Testis (tissue), 3 donors: ENCODE results near the gene PIP5K1B. TPM values are rescaled to one million over a fixed set of nuclear protein-coding genes. Genes with fewer than 3 reads are reported as not detected.

ENCODE experiments used
- DNase-seq: peaks from one replicate; pipeline ENCODE4 v3.0.0-alpha.2; 2019
- H3K27ac ChIP-seq, 2 donors: fragments of 200-600 bp; sonication (generic); one replicate each; pipeline ENCODE4 v1.5.1; 2019
- H3K27me3 ChIP-seq: fragments of 200-600 bp; sonication (generic); one replicate; pipeline ENCODE4 v1.5.1; 2019
- H3K36me3 ChIP-seq: fragments of 200-600 bp; sonication (generic); one replicate; pipeline ENCODE4 v1.5.1; 2017; ENCODE audit warnings: low read depth; ENCODE audit errors: missing control alignments
- H3K4me1 ChIP-seq: fragments of 200-600 bp; sonication (generic); one replicate; pipeline ENCODE4 v1.5.1; 2019
- H3K4me3 ChIP-seq, 2 donors: fragments of 200-600 bp; sonication (generic); one replicate each; pipeline ENCODE4 v1.5.1; 2017 to 2019
- H3K9me3 ChIP-seq: fragments of 200-600 bp; sonication (generic); one replicate; pipeline ENCODE4 v1.5.1; 2017
- POLR2A ChIP-seq: fragments of 450-650 bp; IDR thresholded peaks from one replicate; pipeline ENCODE4 v1.6.1; 2017; ENCODE audit warnings: antibody characterized with exemption, mild to moderate bottlenecking, moderate library complexity
- WGBS, 2 donors: methylation state at CpG; one replicate each; pipeline ENCODE4 v1.1.5; 2018; 5-methylcytosine and 5-hydroxymethylcytosine counted together
- intact Hi-C: fragments of 100-400 bp; cut with DNase I; formaldehyde crosslinking; loops from one replicate; pipeline ENCODE4 v1.15.1; 2023; ENCODE audit warnings: low total_unique reads
- polyA plus RNA-seq: library from polyadenylated mRNA; stranded (reverse); fragments of 350-450 nt; fragmentation: Illumina TruSeq; extraction: RNeasy Lipid Tissue Mini Kit (QIAGEN cat#74804); gene quantifications from one replicate; pipeline ENCODE4 v1.2.3, GENCODE V29; 2014; ENCODE audit warnings: low read depth, low replicate concordance; ENCODE audit not compliant: insufficient read depth
- total RNA-seq, 2 donors: library from RNA; depleted of rRNA; stranded (reverse); fragments of >200 nt; gene quantifications; one replicate each; pipeline ENCODE4 v1.2.3, GENCODE V29; 2016
- TF ChIP-seq, protein P1 (sequence below), 3 experiments: fragments of 450-650 bp in 2 of 3; fragments of 200-600 bp in 1 of 3; sonication (generic) in 1 of 3; IDR thresholded peaks; one replicate each; pipeline ENCODE4 v1.5.1; 2016 to 2019; ENCODE audit warnings: antibody characterized with exemption in 3 of 3, mild to moderate bottlenecking in 2 of 3, moderate library complexity in 1 of 3

Gene PIP5K1B
- total and polyA plus RNA-seq, 3 donors from 2014 or later, result 53.6 to 70.5 (median 66.9) TPM

DNA sequence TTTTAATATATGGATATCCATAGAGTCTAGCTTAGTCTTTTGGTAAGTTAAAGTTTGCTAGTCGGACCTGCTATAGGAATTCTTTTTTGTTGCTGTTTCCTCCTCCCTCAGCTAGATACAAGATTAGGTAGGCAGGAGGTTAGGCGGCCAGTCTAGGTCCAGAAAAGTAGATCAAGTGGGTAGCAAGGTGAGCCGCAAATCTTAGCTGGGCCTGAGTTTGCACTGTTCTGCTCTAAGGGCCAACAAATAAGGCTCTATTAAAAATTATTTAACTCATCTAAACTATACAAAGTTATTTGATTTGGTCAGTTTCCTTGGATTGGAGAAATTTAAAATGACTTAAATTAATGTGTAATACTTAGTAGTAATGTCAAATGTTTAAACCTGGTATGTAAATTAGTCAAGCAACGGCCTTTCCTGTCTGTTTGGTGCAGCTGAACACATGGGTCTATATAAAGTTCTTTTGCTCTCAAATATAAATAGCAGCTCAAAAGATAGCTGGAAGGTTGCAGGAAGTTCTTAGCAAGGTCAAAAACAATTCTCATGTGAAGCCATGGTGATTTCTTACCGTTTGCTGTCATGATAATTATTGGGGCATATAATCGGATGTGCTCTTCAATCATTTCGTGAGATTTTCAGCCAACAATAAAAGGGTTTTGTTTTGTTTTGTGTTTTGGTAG is 236.9 kb downstream of the PIP5K1B start:
- no peak for DNase-seq
- intact Hi-C loops, result no loop called here
- H3K27me3 ChIP-seq, result no peaks in the 10 kb centered on the region
- WGBS, 2 donors, result 77 to 82% methylated on average over 7 of the region's 7 CpGs
- H3K4me3 ChIP-seq, result no peak overlapping the region
- H3K27ac ChIP-seq, result no peak overlapping the region
- TF ChIP-seq, protein P1, sequence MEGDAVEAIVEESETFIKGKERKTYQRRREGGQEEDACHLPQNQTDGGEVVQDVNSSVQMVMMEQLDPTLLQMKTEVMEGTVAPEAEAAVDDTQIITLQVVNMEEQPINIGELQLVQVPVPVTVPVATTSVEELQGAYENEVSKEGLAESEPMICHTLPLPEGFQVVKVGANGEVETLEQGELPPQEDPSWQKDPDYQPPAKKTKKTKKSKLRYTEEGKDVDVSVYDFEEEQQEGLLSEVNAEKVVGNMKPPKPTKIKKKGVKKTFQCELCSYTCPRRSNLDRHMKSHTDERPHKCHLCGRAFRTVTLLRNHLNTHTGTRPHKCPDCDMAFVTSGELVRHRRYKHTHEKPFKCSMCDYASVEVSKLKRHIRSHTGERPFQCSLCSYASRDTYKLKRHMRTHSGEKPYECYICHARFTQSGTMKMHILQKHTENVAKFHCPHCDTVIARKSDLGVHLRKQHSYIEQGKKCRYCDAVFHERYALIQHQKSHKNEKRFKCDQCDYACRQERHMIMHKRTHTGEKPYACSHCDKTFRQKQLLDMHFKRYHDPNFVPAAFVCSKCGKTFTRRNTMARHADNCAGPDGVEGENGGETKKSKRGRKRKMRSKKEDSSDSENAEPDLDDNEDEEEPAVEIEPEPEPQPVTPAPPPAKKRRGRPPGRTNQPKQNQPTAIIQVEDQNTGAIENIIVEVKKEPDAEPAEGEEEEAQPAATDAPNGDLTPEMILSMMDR (IDR thresholded peaks at IDR 0.05), result no peak
- no peak for TF ChIP-seq POLR2A
- H3K9me3 ChIP-seq, result no peaks in the 10 kb centered on the region
- H3K36me3 ChIP-seq, result no peaks in the 10 kb centered on the region
- no peaks in the 10 kb centered on the region for H3K4me1 ChIP-seq

DNA sequence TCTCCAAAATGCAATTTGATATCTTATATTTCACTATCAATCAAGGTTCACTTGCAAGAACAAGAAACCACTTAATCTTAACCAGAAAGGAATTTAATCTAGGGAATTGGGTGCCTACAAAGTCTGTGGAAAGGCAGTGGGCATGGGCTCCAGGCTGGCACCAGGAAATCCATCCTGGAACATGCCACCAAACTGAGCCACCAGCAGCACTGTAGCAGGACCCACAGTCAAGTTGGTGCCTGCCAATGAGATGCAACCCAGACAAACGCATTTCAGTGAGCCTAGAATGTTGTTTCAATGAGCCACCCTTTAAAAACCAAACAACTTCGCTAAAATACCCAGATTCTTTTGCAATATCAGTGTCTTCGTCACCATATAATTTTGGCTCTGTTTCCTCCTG is 237.8 kb downstream of the PIP5K1B start:
- Histone ChIP-seq H3K36me3 (no peaks in the 10 kb centered on the region), H3K27ac (no peak overlapping the region), H3K9me3 (no peaks in the 10 kb centered on the region), H3K4me1 (no peaks in the 10 kb centered on the region), H3K27me3 (no peaks in the 10 kb centered on the region), H3K4me3 (no peak overlapping the region)
- DNase-seq, result no peak
- WGBS, 2 donors, result 63 to 88% methylated on average over 3 of the region's 3 CpGs
- TF ChIP-seq POLR2A, result no peak
- TF ChIP-seq, protein P1 (IDR thresholded peaks at IDR 0.05), result no peak
- intact Hi-C loops, result no loop called here

DNA sequence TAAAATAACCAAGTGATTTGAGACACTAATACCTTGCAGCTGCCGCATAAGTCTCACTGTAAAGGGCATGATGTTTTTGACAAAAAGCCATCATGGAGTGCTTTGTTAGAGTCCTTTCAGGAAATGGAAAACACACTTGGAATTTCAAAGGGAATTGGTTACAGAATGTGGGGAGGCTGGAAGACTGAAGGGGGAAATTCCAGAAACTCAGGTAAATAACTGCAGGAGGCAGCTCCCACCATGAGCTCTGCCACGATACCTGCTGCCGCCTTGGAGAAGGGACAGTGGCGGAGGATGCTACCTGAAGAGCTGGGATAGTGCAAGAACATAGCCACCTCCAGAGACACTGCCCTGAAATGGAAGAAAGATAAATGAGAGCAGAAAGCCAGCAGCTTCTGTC is 242.0 kb downstream of the PIP5K1B start:
- Histone ChIP-seq H3K4me1 (no peaks in the 10 kb centered on the region), H3K4me3 (no peak overlapping the region), H3K27ac (no peak overlapping the region), H3K9me3 (no peaks in the 10 kb centered on the region), H3K27me3 (no peaks in the 10 kb centered on the region), H3K36me3 (no peaks in the 10 kb centered on the region)
- no peak for TF ChIP-seq POLR2A
- TF ChIP-seq, protein P1 (IDR thresholded peaks at IDR 0.05), result no peak
- WGBS, 2 donors, result 92 to 98% methylated on average over 4 of the region's 4 CpGs
- no peak for DNase-seq
- intact Hi-C loops, result no loop called here

DNA sequence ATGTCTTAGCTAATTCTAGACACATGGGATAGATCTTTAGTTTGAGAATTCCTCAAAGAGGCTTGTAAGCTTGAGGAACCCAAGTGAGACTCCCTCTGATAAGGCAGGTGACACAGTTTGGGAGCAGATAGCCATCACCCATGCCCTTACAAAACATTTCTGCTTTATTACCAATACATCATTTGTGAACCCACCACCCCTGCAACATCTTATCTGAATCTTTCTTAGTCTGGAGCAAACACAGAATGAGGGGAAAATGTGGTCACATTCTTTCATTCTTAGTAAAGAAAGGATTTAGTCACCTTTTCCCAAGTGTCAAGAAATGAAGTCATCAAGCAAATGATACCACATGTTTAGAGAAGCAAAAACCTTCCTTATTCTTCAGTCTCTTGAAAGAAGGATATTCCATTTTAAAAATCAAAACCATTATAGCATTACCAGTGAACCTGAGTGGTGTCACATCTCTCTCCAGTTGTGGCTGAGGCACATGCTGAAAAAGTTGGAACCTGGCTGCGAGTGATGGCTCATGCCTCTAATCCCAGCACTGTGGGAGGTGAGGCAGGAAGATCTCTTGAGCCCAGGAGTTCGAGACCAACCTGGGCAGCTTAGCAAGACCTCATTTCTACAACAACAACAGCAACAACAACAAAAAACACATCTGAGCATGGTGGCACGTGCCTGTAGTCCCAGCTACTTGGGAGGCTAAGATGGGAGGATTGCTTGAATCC is 243.0 kb downstream of the PIP5K1B start:
- no peaks in the 10 kb centered on the region for H3K27me3 ChIP-seq
- H3K36me3 ChIP-seq, result no peaks in the 10 kb centered on the region
- H3K4me3 ChIP-seq, result no peak overlapping the region
- intact Hi-C loops, result no loop called here
- WGBS, 2 donors, result 92% methylated on average over 3 of the region's 3 CpGs
- H3K27ac ChIP-seq, result no peak overlapping the region
- TF ChIP-seq, protein P1 (IDR thresholded peaks at IDR 0.05), result no peak
- no peak for TF ChIP-seq POLR2A
- DNase-seq, result no peak
- no peaks in the 10 kb centered on the region for H3K9me3 ChIP-seq
- no peaks in the 10 kb centered on the region for H3K4me1 ChIP-seq
